HS-27A (cell line): ENCODE results near the gene EIF3I.

ENCODE experiments used
- DNase-seq: peaks from one replicate; pipeline ENCODE4 v3.0.0-alpha.2; 2012; ENCODE audit warnings: low read depth, missing footprints

Gene EIF3I

GRCh38 chr1:32266921-32267591 is 44.8 kb downstream of the EIF3I start:
- DNase-seq = peak; percentile 42

GRCh38 chr1:32269744-32270143 is 47.5 kb downstream of the EIF3I start:
- no peak for DNase-seq

GRCh38 chr1:32272557-32273390 is 50.6 kb downstream of the EIF3I start:
- no peak for DNase-seq

GRCh38 chr1:32273391-32274208 is 51.4 kb downstream of the EIF3I start:
- DNase-seq = no peak

DNA sequence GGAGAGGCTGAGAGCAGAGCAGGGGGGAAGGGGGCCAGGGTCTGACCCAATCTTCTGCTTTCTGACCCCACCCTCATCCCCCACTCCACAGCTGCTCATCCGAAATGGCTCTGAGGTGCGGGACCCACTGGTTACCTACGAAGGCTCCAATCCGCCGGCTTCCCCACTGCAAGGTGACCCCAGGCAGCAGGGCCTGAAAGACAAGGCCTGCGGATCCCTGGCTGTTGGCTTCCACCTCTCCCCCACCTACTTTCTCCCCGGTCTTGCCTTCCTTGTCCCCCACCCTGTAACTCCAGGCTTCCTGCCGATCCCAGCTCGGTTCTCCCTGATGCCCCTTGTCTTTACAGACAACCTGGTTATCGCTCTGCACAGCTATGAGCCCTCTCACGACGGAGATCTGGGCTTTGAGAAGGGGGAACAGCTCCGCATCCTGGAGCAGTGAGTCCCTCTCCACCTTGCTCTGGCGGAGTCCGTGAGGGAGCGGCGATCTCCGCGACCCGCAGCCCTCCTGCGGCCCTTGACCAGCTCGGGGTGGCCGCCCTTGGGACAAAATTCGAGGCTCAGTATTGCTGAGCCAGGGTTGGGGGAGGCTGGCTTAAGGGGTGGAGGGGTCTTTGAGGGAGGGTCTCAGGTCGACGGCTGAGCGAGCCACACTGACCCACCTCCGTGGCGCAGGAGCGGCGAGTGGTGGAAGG is 52.6 kb downstream of the EIF3I start:
- no peak for DNase-seq

DNA sequence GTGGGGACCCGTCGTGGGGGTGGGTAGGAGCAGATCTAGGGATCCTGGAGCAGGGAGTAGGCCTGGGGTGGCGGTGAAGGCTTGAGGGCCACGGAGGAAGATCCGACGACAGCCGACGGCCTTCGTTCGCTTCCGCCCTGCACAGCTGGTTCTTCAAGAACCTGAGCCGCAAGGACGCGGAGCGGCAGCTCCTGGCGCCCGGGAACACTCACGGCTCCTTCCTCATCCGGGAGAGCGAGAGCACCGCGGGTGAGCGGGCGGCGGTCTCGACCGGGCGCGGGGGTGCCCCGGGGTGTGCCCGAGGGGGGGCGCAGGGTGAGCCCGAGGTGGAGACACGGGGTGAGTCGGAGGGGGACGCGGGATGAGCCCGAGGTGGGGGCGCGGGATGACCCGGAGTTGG is 53.2 kb downstream of the EIF3I start:
- no peak for DNase-seq

DNA sequence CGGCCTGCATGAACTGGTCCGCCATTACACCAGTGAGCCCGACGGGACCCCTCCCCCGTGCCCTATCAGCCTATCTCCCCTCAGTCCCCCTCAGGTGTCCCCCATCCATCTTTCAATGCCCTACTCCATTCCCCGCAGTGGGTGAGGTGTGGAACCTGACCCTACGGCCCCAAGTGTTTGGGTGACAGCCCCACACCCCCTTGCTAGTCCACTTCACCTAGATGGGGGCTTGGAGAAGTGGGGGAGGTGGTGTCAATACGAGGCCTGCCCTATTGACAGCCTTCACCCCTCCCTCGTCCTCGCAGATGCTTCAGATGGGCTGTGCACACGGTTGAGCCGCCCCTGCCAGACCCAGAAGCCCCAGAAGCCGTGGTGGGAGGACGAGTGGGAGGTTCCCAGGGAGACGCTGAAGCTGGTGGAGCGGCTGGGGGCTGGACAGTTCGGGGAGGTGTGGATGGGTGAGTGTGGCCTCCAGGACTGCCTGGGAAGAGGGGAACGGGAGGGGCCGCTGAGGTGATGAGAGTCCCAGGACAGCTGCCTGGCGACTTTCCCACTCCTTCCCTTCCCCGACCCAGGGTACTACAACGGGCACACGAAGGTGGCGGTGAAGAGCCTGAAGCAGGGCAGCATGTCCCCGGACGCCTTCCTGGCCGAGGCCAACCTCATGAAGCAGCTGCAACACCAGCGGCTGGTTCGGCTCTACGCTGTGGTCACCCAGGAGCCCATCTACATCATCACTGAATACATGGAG is 54.0 kb downstream of the EIF3I start:
- DNase-seq = no peak
